Right cardiac atrium (tissue), 5 donors: ENCODE measurements around the gene CCDC7. TPM values are rescaled to one million over a fixed set of nuclear protein-coding genes. Genes with fewer than 3 reads are reported as not detected.
"Not testable (repeated sequence)": the region's sequence is repeated elsewhere in the genome, so short reads cannot be mapped to it uniquely, and the experiment has no call there.

Source experiments
- ATAC-seq, 2 donors: fragments of 200-7000 bp; cut with Tn5 transposase; one replicate each; pipeline versions ENCODE4 v1.8.0 to v1.9.1; 2020; ENCODE audit warnings: moderate library complexity in 2 of 2, mild to moderate bottlenecking in 1 of 2
- DNase-seq, 3 donors: peaks; one replicate each; pipeline ENCODE4 v3.0.0-alpha.2; 2020
- H3K27ac ChIP-seq: one replicate; pipeline ENCODE4 v1.5.1; 2013; ENCODE audit warnings: mild to moderate bottlenecking, low read length, control low read depth, moderate library complexity
- H3K27me3 ChIP-seq: one replicate; pipeline ENCODE4 v1.6.1; 2013; ENCODE audit not compliant: control insufficient read depth, insufficient read depth
- H3K4me1 ChIP-seq: one replicate; pipeline ENCODE4 v1.6.1; 2013; ENCODE audit warnings: low read length; ENCODE audit not compliant: control insufficient read depth, insufficient read depth
- H3K4me3 ChIP-seq: one replicate; pipeline ENCODE4 v1.5.1; 2013; ENCODE audit warnings: low read length, control low read depth
- H3K9me3 ChIP-seq: one replicate; pipeline ENCODE4 v1.6.1; 2013; ENCODE audit warnings: low read length; ENCODE audit not compliant: control insufficient read depth
- WGBS: extraction: QIAGEN DNeasy Blood & Tissue Kit; methylation state at CpG from one replicate; pipeline ENCODE4 v1.1.7; 2013; 5-methylcytosine and 5-hydroxymethylcytosine counted together
- intact Hi-C, 4 donors: fragments of 100-400 bp; cut with DNase I; formaldehyde crosslinking; loops; one replicate each; pipeline versions ENCODE4 v1.11.0 to v1.14.0; 2022 to 2023
- long read RNA-seq, 4 donors: library from polyadenylated mRNA; unstranded; transcript quantifications; one replicate each; pipeline ENCODE4 v2.0.0, GENCODE V29; 2020 to 2021
- polyA plus RNA-seq: library from polyadenylated mRNA; stranded (reverse); fragments of 200-250 nt; gene quantifications from one replicate; pipeline ENCODE4 v1.2.3, GENCODE V29; 2013
- total RNA-seq, 4 donors: library from RNA; stranded (reverse); fragmentation: NEBNext Ultra II Directional; extraction: Animal tissue kit (Norgen Biotek cat#: 25700); gene quantifications; one replicate each; pipeline ENCODE4 v1.2.1, GENCODE V29; 2021
- donor health status: healthy with polysubstance abuse.
- donor health status: DM: no; HTN: yes; CAD: no.
- donor health status: DM: no; HTN: no; CAD: no.
- donor health status: DM: no; HTN: yes; CAD: no; lungs with severe emphysema.
- donor health status: DM: yes; HTN: yes; CAD: no.

The CCDC7 gene
- total RNA-seq (10 to 100 TPM; 25.4 to 38.7 (median 34.9) TPM), polyA plus RNA-seq (0.91 TPM)
- long read RNA-seq, donor 1, partial matches to known transcripts = 0 of 1 reads
- long read RNA-seq, donor 1, other reads (novel, unspliced or antisense) = 1 of 1 reads
- long read RNA-seq, donor 2 = 0 reads
- long read RNA-seq, donor 3 = 0 reads
- long read RNA-seq, donor 4 = 0 reads

DNA sequence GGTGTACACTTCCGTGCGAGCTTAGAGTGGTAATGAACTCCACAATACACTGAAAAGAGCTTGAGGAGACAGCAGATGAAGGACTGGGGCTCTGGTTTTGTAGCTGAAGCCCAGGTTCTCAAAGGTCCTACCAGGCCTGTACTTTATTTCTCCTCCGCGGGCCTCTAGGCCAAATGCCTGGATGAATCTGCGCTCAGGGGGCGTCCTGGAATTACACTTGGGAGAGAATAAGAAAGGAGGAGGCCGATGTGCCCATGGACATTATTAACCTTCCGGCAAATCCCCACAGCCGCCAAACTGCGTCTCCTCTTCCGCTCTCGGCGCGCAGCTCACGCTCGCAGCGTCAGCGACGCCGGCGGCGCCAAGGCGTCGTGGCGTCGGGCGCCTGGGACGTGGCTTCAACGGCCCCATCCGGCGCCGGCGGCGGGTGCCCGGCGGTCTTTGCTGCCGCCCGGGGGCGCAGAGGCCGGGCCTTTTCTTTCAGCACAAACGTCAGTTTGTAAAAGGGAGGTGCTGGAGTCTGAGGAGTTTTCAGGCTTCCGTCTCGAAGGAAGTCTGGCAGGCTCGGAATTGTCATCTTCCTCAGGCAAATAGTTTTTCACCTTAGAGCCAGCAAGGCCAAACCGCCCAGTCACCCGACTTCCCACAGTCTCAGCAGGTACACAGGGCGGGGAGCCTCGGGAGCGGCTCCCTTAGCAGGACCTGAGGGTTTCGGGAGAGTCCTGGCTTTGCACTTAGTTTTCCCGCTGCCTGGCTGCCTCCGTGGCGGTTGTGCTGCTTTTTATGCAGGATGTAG lies at the start of gene CCDC7:
Gene CCDC7, plus strand, starts transcription at position 401 of the 796 bp plus-strand sequence. CDS start 5,503 bp downstream, outside the sequence.
- peak within 1 kb of the TSS; percentile 100 for H3K27ac ChIP-seq
- WGBS = under 1% methylated on average over 53 of the region's 53 CpGs
- peak within 1 kb of the TSS; percentile 96 for H3K4me3 ChIP-seq
- intact Hi-C loops = loop anchor here in 3 of 4 donors (5.0 to 10.0 kb wide), 2 partner anchors 61 to 69 kb away; no protein-coding TSS in a partner anchor
- H3K27me3 ChIP-seq = no peaks in the 10 kb centered on the region
- H3K4me1 ChIP-seq = peaks cover 2% of the 10 kb centered on the region
- H3K9me3 ChIP-seq = no peaks in the 10 kb centered on the region
- ATAC-seq (peak; percentile 99), DNase-seq (peak; percentile 89 to 96 (median 96))

DNA sequence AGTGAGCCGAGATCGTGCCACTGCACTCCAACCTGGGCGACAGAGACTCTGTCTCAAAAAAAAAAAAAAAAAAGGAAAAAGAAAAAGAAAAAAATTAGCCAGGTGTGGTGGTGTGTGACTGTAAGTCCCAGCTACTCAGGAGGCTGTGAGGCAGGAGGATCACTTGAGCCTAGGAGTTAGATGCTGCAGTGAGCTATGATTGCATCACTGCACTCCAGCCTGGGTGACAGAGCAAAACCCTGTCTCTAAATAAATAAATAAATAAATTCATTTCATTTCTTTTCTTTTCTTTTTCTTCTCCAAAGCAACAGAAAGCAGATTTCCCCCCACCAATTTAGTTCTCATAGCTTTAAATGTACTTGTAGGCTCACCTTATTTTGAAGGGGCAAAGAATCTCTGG lies 48.8 kb upstream of the CCDC7 start:
- H3K27me3 ChIP-seq, H3K9me3 ChIP-seq, H3K4me1 ChIP-seq, ATAC-seq, DNase-seq, H3K4me3 ChIP-seq, intact Hi-C loops, H3K27ac ChIP-seq: not testable (repeated sequence)
- 100% methylated on average over 3 of the region's 3 CpGs for WGBS

DNA sequence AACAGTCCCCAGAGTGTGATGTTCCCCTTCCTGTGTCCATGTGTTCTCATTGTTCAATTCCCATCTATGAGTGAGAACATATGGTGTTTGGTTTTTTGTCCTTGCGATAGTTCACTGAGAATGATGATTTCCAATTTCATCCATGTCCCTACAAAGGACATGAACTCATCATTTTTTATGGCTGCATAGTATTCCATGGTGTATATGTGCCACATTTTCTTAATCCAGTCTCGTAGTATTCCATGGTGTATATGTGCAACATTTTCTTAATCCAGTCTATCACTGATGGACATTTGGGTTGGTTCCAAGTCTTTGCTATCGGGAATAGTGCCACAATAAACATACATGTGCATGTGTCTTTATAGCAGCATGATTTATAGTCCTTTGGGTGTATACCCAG lies 46.2 kb upstream of the CCDC7 start:
- intact Hi-C loops, H3K27ac ChIP-seq, H3K9me3 ChIP-seq, H3K4me1 ChIP-seq, ATAC-seq, DNase-seq, H3K4me3 ChIP-seq, H3K27me3 ChIP-seq: not testable (repeated sequence)
- WGBS = 81% methylated on average over 3 of the region's 3 CpGs

DNA sequence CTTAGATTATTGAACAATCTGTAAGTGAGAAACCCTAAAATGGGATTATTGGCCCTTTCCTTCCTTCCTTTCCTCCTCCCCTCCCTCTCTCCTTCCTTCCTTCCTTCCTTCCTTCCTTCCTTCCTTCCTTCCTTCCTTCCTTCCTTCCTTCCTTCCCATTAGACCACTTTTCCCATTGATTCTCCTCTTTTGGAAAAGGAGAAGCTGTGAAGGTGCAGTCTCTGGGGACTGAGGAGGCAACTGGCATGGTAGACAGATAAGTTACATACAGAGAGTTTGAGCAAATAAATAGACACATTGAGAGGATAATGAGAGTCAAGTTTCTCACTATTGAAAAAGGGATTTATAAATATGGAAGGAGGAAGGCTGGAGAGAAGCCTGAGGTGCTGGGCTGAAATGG lies 45.0 kb upstream of the CCDC7 start:
- Histone ChIP-seq H3K27ac (no peak overlapping the region), H3K9me3 (no peaks in the 10 kb centered on the region), H3K4me3 (no peak overlapping the region), H3K4me1 (no peaks in the 10 kb centered on the region), H3K27me3 (no peaks in the 10 kb centered on the region)
- intact Hi-C loops = no loop called here
- no peak for DNase-seq
- ATAC-seq = no peak

DNA sequence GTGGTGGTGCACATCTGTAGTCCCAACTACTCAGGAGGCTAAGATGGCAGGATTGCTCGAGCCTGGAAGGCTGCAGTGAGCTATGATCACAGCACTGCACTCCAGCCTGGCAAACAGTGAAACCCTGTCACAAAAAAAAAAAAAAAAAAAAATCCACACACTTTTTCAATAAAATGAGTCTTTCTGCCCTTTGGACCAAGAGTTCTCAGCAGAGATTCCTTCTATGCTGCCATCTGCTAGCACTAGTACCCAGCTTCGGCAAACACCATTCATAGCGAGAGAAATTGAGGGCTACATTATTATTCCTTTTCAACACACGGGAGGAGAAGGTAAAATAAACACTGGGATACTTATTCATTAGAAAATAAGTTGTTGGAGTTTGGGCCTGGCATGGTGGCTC lies 43.4 kb upstream of the CCDC7 start:
- 93% methylated on average over 4 of the region's 4 CpGs for WGBS
- no peak overlapping the region for H3K4me3 ChIP-seq

DNA sequence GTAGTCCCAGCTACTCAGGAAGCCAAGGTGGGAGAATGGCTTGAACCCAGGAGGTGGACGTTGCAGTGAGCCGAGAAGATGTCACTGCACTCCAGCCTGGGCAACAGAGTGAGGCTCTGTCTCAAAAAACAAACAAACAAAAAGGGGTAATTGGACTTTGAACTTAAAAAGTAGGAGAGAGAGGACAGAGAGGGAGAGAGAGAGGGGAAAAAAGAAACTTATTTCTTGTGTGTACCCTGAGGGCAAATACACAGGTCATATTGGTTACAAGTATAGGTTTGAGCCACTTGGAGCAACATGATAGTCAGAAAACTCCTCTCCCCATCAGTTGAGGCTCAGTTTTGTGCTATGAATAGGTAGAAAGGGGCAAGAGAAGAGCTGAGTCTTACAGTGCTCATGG lies 42.8 kb upstream of the CCDC7 start:
- Histone ChIP-seq H3K9me3 (no peaks in the 10 kb centered on the region), H3K27ac (no peak overlapping the region), H3K27me3 (no peaks in the 10 kb centered on the region), H3K4me1 (no peaks in the 10 kb centered on the region), H3K4me3 (no peak overlapping the region)
- intact Hi-C loops = no loop called here
- WGBS = 88% methylated on average over 2 of the region's 2 CpGs
- ATAC-seq = no peak
- no peak for DNase-seq

More for the DNA sequence above, 43.4 kb upstream of the CCDC7 start:
- Histone ChIP-seq H3K9me3 (no peaks in the 10 kb centered on the region), H3K4me1 (no peaks in the 10 kb centered on the region), H3K27me3 (no peaks in the 10 kb centered on the region), H3K27ac (no peak overlapping the region)
- no peak for ATAC-seq
- intact Hi-C loops = no loop called here
- DNase-seq = no peak

DNA sequence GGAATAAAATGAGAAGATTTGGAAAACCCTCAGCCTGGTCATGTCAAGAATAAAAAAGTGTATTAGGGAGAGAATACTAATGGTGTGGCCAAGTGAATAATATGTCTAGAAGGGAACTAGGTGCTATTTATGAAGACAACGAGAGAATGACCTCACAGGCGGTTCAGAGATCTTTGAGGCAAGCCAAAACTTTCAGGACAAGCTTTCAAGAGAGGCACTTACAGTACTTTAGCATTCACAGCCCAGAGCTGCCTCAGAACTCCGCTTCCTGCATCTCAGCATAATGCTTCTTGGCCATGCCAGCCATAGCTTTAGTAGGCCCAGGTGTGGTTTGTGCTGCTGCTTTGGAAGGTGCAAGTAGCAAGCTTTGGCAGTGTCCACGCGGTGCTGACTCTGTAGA lies 37.2 kb upstream of the CCDC7 start:
- no peak overlapping the region for H3K27ac ChIP-seq
- no peak overlapping the region for H3K4me3 ChIP-seq
- WGBS = 76% methylated on average over 5 of the region's 5 CpGs
- no peaks in the 10 kb centered on the region for H3K9me3 ChIP-seq
- ATAC-seq (peak in 1 of 2 donors; percentile 39), DNase-seq (no peak)
- intact Hi-C loops = no loop called here
- peaks cover 6% of the 10 kb centered on the region for H3K4me1 ChIP-seq
- no peaks in the 10 kb centered on the region for H3K27me3 ChIP-seq

DNA sequence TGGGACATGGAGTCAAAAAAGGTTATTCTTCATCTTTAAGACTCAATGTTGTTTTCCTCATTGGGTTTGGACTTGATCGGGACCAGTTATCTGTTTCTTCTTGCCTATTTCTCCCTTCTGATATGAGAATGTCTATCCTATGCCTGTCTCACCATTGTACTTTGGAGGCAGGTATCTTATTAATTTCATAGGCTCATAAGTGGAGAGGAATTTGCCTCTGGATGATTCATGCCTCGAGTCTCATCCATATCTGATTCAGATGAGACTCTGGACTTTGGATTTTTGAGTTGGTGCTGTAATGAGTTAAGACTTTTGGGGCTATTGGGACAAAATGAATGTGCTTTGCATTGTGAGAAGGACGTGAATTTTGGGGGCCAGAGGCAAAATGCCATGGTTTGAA lies 36.2 kb upstream of the CCDC7 start:
- WGBS = 89% methylated on average over 3 of the region's 3 CpGs
- Histone ChIP-seq H3K27me3 (no peaks in the 10 kb centered on the region), H3K9me3 (no peaks in the 10 kb centered on the region), H3K27ac (no peak overlapping the region), H3K4me1 (peaks cover 6% of the 10 kb centered on the region), H3K4me3 (no peak overlapping the region)
- no peak for ATAC-seq
- intact Hi-C loops = no loop called here
- DNase-seq = no peak

DNA sequence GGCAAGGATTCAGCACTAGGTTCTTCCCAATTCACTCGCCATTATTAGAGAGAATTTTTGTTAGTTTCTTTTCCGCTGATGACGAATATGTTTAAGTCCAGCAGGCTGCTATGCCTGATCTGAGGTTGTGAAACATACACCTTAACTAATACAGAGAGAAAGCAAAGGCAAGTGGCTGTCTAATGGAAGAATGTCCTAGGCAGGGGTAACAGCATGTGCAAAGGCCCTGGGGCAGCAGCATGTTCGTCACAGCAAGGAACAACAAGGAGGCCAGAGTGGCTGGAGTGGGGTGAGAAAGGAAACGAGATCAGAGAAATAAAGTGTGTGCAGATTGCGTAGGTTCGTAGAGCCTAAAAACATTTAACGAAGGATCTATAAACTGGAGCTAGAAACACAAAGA lies 35.4 kb upstream of the CCDC7 start:
- WGBS = 98% methylated on average over 8 of the region's 8 CpGs
- Histone ChIP-seq H3K4me3 (no peak overlapping the region), H3K9me3 (no peaks in the 10 kb centered on the region), H3K27me3 (no peaks in the 10 kb centered on the region), H3K27ac (no peak overlapping the region), H3K4me1 (peaks cover 6% of the 10 kb centered on the region)
- DNase-seq = no peak
- intact Hi-C loops = no loop called here
- ATAC-seq = no peak

DNA sequence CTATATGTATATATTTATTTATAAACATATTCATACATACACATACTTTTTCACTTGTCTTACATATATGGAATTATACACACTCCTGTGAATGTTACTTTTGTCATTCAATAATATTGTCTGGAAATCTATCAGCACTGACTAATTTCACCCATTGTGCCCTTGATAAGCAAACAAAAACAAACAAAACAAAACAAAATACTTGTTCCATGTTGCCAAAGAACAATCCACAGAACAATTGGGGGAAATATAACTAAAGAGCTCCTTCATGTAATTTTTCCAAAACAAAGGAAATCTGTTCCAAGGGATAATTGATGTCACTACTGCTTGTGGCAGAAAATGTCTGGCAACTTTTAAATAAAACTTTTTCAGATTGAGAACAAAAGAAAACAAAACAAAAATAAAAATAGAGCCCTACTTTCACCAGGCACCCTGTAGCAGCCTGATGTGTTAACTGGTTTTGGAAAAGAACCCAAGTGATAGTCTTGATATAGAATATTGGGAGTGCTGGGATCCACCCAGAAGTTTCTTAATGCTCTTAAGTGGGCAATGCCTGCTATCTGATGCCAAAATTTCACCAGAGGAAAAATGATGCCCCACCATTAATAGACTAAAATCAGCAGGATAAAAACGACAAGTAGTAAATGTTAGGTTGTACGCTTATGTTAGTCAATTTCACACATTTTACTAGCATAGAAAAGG lies 34.0 kb upstream of the CCDC7 start:
- no peak overlapping the region for H3K4me3 ChIP-seq
- H3K27me3 ChIP-seq = no peaks in the 10 kb centered on the region
- no peak overlapping the region for H3K27ac ChIP-seq
- peaks cover 6% of the 10 kb centered on the region for H3K4me1 ChIP-seq
- ATAC-seq (no peak), DNase-seq (no peak)
- WGBS = 57% methylated on average over 2 of the region's 2 CpGs
- no peaks in the 10 kb centered on the region for H3K9me3 ChIP-seq
- intact Hi-C loops = no loop called here

DNA sequence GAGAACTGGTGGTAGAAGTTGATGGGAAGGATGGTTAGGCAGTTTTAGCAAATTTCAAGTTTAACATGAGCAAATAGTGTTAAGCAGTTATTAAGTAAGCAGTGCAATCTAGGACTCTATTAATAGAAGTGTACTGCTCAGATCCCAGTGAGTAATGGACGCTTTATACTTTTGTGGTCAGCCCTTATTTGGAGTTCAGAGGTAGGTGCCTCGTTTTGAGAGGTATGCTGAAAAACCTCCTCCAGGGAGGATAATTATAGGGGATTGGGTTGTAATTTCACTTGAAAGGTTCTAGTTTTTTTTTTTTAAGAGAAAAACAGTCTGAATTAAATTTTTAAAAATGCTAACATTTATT lies 33.5 kb upstream of the CCDC7 start:
- intact Hi-C loops = no loop called here
- Histone ChIP-seq H3K27me3 (no peaks in the 10 kb centered on the region), H3K4me3 (no peak overlapping the region), H3K4me1 (peaks cover 6% of the 10 kb centered on the region), H3K27ac (no peak overlapping the region), H3K9me3 (no peaks in the 10 kb centered on the region)
- peak; percentile 65 to 74 for ATAC-seq
- no peak for DNase-seq
- 30% methylated on average over 2 of the region's 2 CpGs for WGBS
